IPS-18c (cell line): ENCODE data around the gene DUOX1.
A peak's percentile ranks its signal among the peaks of the same experiment; 100 is the strongest.
"Not testable (repeated sequence)": the region's sequence is repeated elsewhere in the genome, so short reads cannot be mapped to it uniquely, and the experiment has no call there.

ENCODE experiments used
- H3K4me3 ChIP-seq: 2 replicates; pipeline ENCODE4 v1.7.0; 2013; ENCODE audit warnings: low read depth, mild to moderate bottlenecking, low read length, moderate library complexity; ENCODE audit not compliant: insufficient read depth
- H3K9me3 ChIP-seq: one replicate; pipeline ENCODE4 v1.6.1; 2013; ENCODE audit warnings: mild to moderate bottlenecking, low read length, moderate library complexity; ENCODE audit not compliant: control insufficient read depth, insufficient read depth

DUOX1 gene

GRCh38 chr15:45133561-45133920, 3.7 kb downstream of the DUOX1 start:
- Histone ChIP-seq H3K4me3 (no peak overlapping the region), H3K9me3 (no peaks in the 10 kb centered on the region)

GRCh38 chr15:45134046-45134445, 4.3 kb downstream of the DUOX1 start:
- Histone ChIP-seq H3K4me3 (no peak overlapping the region), H3K9me3 (no peaks in the 10 kb centered on the region)

- H3K4me3 ChIP-seq: peak overlapping the region; percentile 38
These were observed 5.1 kb downstream of the DUOX1 start for GRCh38 chr15:45134682-45135604.

GRCh38 chr15:45135705-45136377, 6.0 kb downstream of the DUOX1 start:
- not testable (repeated sequence) for H3K4me3 ChIP-seq

More at GRCh38 chr15:45134682-45135604, 5.1 kb downstream of the DUOX1 start:
- H3K9me3 ChIP-seq: no peaks in the 10 kb centered on the region

GRCh38 chr15:45136378-45136764, 6.6 kb downstream of the DUOX1 start:
- H3K4me3 ChIP-seq: no peak overlapping the region; the same call in 1 of the 2 replicates
- H3K9me3 ChIP-seq: no peaks in the 10 kb centered on the region

More at GRCh38 chr15:45135705-45136377, 6.0 kb downstream of the DUOX1 start:
- H3K9me3 ChIP-seq: not testable (repeated sequence)

- Histone ChIP-seq H3K9me3 (no peaks in the 10 kb centered on the region), H3K4me3 (no peak overlapping the region)
These were observed 7.9 kb downstream of the DUOX1 start for GRCh38 chr15:45137703-45138102.

- Histone ChIP-seq H3K9me3 (no peaks in the 10 kb centered on the region), H3K4me3 (no peak overlapping the region)
These were observed 9.3 kb downstream of the DUOX1 start for GRCh38 chr15:45138814-45139765.

GRCh38 chr15:45139770-45140169, 10.0 kb downstream of the DUOX1 start:
- Histone ChIP-seq H3K4me3 (no peak overlapping the region), H3K9me3 (no peaks in the 10 kb centered on the region)

GRCh38 chr15:45140557-45141250, 10.9 kb downstream of the DUOX1 start:
- Histone ChIP-seq H3K9me3 (no peaks in the 10 kb centered on the region), H3K4me3 (no peak overlapping the region)

GRCh38 chr15:45141386-45141785, 11.6 kb downstream of the DUOX1 start:
- no peak overlapping the region for H3K4me3 ChIP-seq

GRCh38 chr15:45143056-45143455, 13.3 kb downstream of the DUOX1 start:
- no peak overlapping the region for H3K4me3 ChIP-seq
- H3K9me3 ChIP-seq: no peaks in the 10 kb centered on the region

More at GRCh38 chr15:45141386-45141785, 11.6 kb downstream of the DUOX1 start:
- H3K9me3 ChIP-seq: no peaks in the 10 kb centered on the region

GRCh38 chr15:45143946-45144345, 14.2 kb downstream of the DUOX1 start:
- no peak overlapping the region for H3K4me3 ChIP-seq
- no peaks in the 10 kb centered on the region for H3K9me3 ChIP-seq

- H3K4me3 ChIP-seq: no peak overlapping the region
These were observed 15.0 kb downstream of the DUOX1 start for GRCh38 chr15:45144775-45145174.

GRCh38 chr15:45146405-45146804, 16.6 kb downstream of the DUOX1 start:
- Histone ChIP-seq H3K4me3 (no peak overlapping the region), H3K9me3 (no peaks in the 10 kb centered on the region)

More at GRCh38 chr15:45144775-45145174, 15.0 kb downstream of the DUOX1 start:
- no peaks in the 10 kb centered on the region for H3K9me3 ChIP-seq

GRCh38 chr15:45147606-45148005, 17.8 kb downstream of the DUOX1 start:
- H3K4me3 ChIP-seq: no peak overlapping the region
- H3K9me3 ChIP-seq: no peaks in the 10 kb centered on the region

GRCh38 chr15:45148076-45149059, 18.6 kb downstream of the DUOX1 start:
- H3K9me3 ChIP-seq: no peaks in the 10 kb centered on the region
- no peak overlapping the region for H3K4me3 ChIP-seq
